HG02798 (cell line): Measurements from ENCODE around the gene ADAD2.
"Not testable (repeated sequence)": the region's sequence is repeated elsewhere in the genome, so short reads cannot be mapped to it uniquely, and the experiment has no call there.

Experiments
- ATAC-seq: cut with Tn5 transposase; IDR thresholded peaks from one replicate; pipeline ENCODE4 v1.9.1; 2021; ENCODE audit warnings: mild to moderate bottlenecking; ENCODE audit not compliant: unreplicated experiment, poor library complexity

The ADAD2 gene

DNA sequence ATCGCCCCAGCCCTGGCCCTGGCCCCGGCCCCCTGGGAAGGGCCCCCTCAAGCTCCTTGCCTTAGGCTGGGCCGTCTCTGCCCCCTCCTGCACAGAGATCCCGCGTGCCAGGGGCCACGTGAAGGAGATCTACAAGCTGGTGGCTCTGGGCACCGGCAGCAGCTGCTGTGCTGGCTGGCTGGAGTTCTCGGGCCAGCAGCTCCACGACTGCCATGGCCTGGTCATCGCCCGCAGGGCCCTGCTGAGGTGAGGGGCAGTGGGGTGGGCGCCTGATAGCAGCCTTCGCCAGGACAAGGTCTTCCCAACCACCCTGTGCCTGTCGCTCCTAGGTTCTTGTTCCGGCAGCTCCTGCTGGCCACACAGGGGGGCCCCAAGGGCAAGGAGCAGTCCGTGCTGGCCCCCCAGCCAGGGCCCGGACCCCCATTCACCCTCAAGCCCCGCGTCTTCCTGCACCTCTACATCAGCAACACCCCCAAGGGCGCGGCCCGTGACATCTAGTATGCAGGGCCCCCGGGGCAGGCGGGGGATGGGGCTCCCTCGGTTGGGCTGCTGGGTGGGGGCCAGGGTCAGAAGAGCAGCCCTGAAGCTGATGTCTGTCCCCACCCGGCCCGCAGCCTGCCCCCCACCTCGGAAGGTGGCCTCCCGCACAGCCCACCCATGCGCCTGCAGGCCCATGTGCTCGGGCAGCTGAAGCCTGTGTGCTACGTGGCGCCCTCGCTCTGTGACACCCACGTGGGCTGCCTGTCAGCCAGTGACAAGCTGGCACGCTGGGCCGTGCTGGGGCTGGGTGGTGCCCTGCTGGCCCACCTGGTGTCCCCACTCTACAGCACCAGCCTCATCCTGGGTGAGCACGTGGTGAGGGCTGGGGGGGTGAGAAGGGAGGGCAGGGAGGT, 4.5 kb downstream of the ADAD2 start:
- no peak for ATAC-seq

GRCh38 chr16:84196101-84196500, 5.1 kb downstream of the ADAD2 start:
- ATAC-seq = no peak

- no peak for ATAC-seq
Observed at GRCh38 chr16:84196727-84197394, 5.9 kb downstream of the ADAD2 start.

GRCh38 chr16:84197466-84198128, 6.6 kb downstream of the ADAD2 start:
- ATAC-seq = no peak

- no peak for ATAC-seq
Observed at GRCh38 chr16:84198401-84198800, 7.4 kb downstream of the ADAD2 start.

DNA sequence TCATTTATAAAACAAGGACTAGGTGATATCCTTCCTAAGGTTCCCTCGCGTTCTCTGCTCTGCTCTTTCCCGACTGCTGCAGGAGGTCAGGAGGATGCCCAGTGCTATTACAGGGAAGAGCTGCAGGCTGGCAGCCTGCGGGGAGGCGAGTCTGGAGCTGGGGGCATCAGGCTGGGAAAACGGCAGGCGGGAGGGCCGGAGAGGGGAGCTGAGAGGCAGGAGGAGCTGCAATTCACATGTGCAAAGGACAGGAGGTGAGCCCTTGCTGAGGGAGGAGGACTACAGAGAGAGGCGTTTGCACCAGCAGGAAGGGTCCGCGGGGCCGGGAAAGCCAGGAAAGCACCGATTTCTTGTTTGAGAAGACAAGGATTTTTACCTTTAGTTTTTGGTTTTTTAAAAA, 8.1 kb downstream of the ADAD2 start:
- ATAC-seq = no peak

GRCh38 chr16:84199861-84200260, 8.9 kb downstream of the ADAD2 start:
- ATAC-seq = no peak

DNA sequence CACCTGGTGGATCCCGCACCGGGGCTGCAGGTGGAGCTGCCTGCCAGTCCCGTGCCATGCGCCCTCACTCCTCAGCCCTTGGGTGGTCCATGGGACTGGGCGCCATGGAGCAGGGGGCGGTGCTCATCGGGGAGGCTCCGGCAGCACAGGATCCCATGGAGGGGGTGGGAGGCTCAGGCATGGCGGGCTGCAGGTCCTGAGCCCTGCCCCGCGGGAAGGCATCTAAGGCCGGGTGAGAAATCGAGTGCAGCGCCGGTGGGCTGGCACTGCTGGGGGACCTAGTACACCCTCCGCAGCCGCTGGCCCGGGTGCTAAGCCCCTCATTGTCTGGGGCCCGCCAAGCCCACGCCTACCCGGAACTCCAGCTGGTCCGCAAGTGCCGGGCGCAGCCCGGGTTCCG, 13.6 kb downstream of the ADAD2 start:
- not testable (repeated sequence) for ATAC-seq

- not testable (repeated sequence) for ATAC-seq
Observed at GRCh38 chr16:84205123-84205522, 14.2 kb downstream of the ADAD2 start.

DNA sequence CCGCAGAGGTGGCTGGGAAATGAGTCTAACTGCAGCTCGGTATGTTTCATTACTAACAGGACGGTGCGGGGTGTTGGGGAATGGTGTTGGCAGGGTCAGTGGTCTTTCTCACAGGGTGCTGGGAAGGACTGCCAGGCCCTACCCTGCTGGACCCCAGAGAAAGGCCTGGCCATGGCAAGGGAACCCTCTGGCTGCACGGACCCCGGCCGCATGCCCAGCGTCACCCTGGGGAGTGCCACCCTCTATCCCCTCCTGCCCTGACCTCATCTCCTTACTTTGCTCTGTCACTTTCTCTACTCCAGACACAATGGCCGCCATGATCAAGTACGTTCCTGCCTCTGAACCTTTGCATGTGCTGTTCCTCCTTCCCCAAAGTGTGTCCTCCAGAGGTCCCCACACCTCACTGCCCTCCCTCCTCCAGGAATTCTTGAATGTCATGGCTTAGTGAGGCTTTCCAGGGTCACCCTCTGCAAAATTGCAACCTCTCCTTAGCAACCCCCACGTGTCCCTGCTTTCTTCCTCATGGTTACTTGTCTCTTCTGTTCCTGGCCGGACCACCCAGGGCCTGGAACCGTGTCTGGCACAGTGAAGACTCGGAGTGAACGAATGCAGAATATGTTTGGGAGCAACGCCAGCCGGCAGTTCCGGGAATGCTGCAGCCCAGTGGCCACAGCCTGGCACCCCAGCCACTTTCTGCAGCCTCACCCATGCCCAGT, 15.2 kb downstream of the ADAD2 start:
- ATAC-seq = no peak

GRCh38 chr16:84207251-84207650, 16.3 kb downstream of the ADAD2 start:
- ATAC-seq = no peak

DNA sequence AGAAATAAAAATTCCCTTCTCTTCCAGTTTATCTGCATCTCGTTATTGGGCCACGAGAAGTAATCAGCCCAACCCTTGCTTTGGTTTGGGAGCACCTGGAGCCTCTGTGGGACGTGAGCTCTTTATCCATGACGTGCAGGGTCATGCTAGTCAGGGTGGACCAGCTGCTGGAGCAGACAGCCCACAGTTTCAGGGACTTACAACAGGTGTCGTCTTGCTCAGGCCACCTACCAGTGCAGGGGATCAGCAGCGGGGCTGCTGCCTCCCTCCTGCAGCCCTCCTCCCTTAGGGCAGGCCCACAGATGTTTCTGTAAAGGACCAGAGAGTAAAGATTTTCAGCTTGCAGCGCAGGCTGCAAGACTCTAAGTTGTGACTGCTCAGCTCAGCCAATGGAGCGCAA, 16.9 kb downstream of the ADAD2 start:
- no peak for ATAC-seq

DNA sequence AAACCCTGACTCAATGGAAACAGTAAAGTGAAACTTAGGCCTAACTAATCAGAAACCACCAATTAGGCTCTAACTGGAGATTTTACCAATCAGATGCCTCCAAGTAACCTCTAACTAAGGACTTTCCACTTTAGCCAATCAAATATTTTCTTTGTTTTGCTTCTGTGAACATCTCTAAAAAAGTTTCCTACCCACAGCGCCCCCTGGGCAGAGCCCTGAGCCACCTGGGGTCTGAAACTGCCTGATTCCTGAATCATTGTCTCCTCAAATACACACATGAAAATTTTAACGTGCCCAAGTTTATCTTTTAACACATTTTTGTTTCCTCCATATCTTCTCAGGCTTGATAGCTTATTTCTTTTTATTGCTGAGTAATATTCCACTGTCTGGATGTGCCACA, 19.0 kb downstream of the ADAD2 start:
- no peak for ATAC-seq

DNA sequence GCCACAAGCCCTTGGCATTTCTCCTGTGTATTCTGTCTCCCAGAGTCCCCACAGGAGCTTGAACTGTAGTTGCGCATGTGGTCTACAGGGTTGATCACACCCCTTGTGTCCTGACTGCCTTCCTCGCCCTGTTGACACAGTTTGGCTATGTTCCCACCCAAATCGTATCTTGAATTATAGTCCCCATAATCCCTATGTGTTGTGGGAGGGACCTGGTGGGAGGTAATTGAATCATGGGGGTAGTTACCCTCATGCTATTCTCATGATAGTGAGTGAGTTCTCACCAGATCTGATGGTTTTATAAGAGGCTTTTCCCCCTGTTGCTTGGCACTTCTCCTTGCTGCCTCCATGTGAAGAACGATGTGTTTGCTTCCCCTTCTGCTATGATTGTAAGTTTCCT, 21.2 kb downstream of the ADAD2 start:
- no peak for ATAC-seq

DNA sequence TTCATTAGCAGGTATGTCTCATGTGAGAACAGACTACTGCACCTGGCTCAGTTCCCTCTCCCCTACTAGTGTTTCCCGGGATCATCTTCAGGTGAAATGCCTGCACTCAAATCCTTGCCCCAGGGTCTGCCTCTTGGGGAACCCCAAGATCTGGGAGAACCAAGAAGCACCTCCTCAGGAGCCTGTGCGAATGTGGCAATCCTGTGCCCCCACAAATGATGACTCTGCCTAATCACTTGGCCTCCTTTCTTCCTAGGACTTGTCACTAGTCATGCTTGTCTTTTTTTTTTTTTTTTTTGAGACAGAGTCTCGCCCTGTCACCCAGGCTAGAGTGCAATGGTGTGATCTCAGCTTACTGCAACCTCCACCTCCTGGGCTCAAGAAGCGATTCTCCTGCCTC, 21.7 kb downstream of the ADAD2 start:
- ATAC-seq = no peak

GRCh38 chr16:84214451-84215066, 23.6 kb downstream of the ADAD2 start:
- no peak for ATAC-seq

- no peak for ATAC-seq
Observed at GRCh38 chr16:84215531-84215930, 24.6 kb downstream of the ADAD2 start.

DNA sequence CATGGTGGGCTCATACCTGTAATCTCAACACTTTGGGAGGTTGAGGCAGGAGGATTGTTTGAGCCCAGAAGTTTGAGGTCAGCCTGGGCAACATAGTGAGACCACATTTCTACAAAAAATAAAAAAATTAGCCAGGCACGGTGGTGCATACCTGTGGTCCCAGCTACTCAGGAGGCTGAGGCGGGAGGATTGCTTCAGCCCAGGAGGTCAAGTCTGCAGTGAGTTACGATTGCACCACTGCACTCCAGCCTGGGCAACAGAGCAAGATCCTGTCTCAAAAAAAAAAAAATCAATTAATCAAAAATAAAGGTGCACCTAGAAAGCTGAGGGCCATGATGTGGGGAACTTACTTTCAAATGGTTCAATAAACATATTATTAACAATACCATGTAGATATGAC, 25.2 kb downstream of the ADAD2 start:
- ATAC-seq = not testable (repeated sequence)

- ATAC-seq = no peak
Observed at GRCh38 chr16:84218176-84218823, 27.3 kb downstream of the ADAD2 start.

- no peak for ATAC-seq
Observed at GRCh38 chr16:84218956-84219355, 28.0 kb downstream of the ADAD2 start.
